ENCODE measurements around the gene MASP1.
"Not testable (repeated sequence)": the region's sequence is repeated elsewhere in the genome, so short reads cannot be mapped to it uniquely, and the experiment has no call there.

Gene MASP1

DNA sequence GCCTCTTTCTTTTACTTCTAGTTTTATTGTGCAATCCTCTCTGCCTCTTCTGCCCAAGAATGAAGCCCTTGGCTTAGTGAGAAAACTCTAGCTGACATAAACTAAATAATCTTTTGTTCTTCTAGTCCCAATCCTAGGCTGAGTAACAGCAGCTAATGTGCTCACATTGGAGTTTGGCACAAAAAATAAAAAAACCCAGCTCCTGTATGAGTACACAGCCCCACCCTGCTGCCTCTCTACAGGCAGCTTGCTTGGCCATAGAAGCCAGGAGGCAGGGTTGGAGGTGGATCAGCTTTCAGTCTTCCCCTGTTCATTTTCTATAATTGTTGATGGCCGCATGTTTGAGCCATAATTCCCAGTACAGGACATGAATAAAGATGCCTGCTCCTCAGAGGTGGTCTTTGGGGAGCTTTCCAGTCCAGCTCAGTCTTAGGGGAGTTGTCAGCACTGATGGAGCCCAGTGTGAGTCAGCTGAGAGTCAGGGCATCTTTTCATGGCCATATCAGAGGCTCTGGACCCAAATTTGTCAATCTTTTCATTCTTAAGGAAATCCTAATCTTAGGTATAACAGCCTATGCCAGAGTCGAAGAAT lies 47.5 kb downstream of the MASP1 start:
- TF ChIP-seq, protein P1, sequence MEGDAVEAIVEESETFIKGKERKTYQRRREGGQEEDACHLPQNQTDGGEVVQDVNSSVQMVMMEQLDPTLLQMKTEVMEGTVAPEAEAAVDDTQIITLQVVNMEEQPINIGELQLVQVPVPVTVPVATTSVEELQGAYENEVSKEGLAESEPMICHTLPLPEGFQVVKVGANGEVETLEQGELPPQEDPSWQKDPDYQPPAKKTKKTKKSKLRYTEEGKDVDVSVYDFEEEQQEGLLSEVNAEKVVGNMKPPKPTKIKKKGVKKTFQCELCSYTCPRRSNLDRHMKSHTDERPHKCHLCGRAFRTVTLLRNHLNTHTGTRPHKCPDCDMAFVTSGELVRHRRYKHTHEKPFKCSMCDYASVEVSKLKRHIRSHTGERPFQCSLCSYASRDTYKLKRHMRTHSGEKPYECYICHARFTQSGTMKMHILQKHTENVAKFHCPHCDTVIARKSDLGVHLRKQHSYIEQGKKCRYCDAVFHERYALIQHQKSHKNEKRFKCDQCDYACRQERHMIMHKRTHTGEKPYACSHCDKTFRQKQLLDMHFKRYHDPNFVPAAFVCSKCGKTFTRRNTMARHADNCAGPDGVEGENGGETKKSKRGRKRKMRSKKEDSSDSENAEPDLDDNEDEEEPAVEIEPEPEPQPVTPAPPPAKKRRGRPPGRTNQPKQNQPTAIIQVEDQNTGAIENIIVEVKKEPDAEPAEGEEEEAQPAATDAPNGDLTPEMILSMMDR (IDR thresholded peaks at IDR 0.05) = no peak
- no peak for TF ChIP-seq ZFX (IDR thresholded peaks at IDR 0.05; ENCODE audit: borderline replicate concordance)
- no peak overlapping the region for H3K27ac ChIP-seq

DNA sequence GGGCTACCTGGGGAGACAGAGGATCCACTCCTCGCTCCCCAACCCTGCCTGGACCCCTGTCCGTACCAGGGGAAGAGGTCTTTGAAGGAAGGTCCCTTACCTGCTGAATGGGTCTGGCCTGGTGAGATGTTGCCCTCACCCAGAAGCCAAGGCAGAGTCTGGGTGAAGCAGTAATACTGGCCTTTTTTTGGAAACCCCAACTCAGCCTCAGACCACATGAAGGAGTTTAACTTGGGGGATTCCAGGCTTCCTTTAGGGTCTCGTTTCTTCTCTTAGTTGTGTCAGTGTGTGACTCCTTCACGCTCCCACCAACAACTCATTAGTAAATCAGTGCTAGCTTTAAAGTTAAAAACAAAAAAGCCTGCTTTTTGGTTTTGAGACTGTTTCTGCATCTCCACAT lies 48.6 kb downstream of the MASP1 start:
- TF ChIP-seq, protein P1 (IDR thresholded peaks at IDR 0.05) = no peak
- no peak for TF ChIP-seq ZFX (IDR thresholded peaks at IDR 0.05; ENCODE audit: borderline replicate concordance)
- no peak overlapping the region for H3K27ac ChIP-seq

DNA sequence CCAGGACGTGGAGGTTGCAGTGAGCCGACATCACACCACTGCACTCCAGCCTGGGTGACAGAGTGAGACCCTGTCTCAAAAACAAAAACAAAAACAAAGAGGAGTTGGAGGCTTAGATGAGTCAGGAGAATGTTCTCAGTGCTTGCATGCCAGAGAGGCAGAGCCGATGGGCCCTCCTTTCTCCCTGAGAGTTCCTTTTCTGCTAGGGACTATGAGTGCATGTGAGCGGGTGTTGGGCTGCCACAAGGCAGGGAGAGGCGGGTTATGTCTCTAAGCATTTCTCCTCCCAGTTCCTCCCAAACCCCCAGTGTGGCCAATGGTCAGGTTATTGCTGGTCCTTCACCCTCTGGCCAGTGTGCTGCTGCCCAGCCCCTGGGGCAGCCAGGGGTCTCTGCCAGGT lies 49.1 kb downstream of the MASP1 start:
- no peak overlapping the region for H3K27ac ChIP-seq
- no peak for TF ChIP-seq ZFX (IDR thresholded peaks at IDR 0.05; ENCODE audit: borderline replicate concordance)
- TF ChIP-seq, protein P1 (IDR thresholded peaks at IDR 0.05) = no peak

DNA sequence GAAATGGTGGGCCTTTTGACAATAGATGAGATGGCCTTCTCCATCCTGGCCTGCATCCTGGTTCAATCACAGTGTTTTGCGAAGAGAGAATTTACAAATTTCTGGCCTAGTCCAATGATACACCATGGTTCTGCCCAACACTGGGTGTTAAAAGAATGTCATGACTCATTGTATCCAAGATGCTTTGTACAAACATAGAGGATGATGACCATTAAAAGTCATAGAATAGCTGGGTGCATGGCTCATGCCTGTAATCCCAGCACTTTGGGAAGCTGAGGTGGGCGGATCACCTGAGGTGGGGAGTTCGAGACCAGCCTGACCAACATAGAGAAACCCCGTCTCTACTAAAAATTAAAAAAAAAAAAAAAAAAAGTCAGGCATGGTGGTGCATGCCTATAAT lies 52.7 kb downstream of the MASP1 start:
- H3K27ac ChIP-seq = not testable (repeated sequence)

DNA sequence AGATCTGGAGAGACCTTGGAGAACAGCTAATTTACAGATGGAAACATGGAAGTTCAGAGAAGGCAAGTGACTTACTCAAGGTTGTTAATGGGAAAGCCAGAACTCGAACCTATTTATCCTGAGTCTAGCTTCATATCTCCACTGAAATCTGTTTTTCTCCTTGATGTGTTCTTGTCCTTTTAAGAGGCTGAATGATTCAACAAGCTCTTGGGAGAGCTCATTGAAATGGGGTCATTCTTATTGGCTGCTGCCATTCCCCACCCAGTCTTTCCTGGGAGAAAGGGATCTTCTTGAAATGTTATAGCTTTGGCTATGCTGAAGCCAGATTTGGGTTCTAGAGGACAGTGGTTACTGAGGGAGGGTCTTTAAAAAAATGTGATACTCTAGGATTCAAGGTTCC lies 53.3 kb downstream of the MASP1 start:
- no peak for TF ChIP-seq ZFX (IDR thresholded peaks at IDR 0.05; ENCODE audit: borderline replicate concordance)
- TF ChIP-seq, protein P1 (IDR thresholded peaks at IDR 0.05) = no peak
- H3K27ac ChIP-seq = no peak overlapping the region

DNA sequence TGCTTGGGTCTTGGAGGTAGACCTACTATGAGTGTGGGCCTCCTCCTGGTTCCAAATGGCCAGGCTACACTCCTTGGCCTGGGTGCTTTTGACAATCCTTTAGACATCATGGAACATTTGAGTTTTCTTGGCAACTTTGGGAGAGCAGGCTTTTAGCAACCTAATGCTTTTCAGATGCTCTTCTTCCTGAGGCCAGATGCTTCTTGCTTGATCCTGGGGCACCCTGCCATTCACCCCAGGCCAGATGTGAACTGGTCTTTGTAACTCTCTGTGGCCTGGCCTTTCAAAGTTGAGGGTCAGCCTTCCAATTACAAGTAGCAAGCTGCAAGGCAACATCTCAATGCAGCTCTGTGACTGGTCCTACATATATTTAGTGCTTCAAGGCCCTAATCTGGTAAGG lies 53.8 kb downstream of the MASP1 start:
- TF ChIP-seq ZFX (IDR thresholded peaks at IDR 0.05; ENCODE audit: borderline replicate concordance) = no peak
- TF ChIP-seq, protein P1 (IDR thresholded peaks at IDR 0.05) = no peak
- H3K27ac ChIP-seq = no peak overlapping the region

DNA sequence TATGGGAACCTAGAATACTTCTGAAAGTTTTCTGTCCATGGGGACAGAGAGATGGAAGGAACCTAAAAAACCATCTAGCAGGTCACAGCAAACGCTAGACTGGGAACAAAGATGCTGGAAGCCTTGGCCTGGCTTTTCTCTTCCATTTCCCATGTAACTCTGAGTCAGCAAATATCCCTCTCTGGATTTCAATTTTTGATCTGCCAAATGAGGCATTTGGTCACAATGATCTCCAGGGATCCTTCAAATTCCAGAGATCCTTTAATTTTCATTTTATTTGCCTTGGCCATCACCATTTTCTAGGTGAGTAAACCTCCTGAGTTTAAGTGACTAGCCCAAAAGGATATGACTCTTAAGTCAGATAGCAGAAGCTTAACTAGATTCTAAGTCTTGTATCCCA lies 54.6 kb downstream of the MASP1 start:
- no peak for TF ChIP-seq ZFX (IDR thresholded peaks at IDR 0.05; ENCODE audit: borderline replicate concordance)
- TF ChIP-seq, protein P1 (IDR thresholded peaks at IDR 0.05) = no peak
- no peak overlapping the region for H3K27ac ChIP-seq

DNA sequence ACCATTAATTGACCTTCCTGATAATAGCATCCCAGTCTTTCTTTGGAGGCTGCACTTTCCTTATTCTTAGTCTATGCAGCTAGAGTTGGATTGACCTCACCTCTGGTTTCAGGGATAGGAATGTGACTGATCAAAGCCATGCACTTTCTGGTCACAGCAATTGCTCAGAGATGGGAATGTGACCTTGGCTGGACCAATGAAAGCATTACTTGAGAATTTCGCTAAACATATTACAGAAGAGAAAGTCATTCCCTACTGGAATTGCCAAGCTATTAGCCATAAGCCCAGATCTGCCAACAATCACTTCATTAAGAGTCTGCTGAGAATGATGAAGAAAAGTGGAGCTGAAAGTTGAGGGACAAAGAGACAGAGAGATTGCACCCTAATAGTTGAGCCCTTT lies 61.5 kb downstream of the MASP1 start:
- no peak for TF ChIP-seq ZFX (IDR thresholded peaks at IDR 0.05; ENCODE audit: borderline replicate concordance)
- TF ChIP-seq, protein P1 (IDR thresholded peaks at IDR 0.05) = no peak
- H3K27ac ChIP-seq = no peak overlapping the region
